Measurements from ENCODE around the gene SLC24A3.

GRCh38 chr20:19531446-19531845, 319.0 kb downstream of the SLC24A3 start:
- TF ChIP-seq POLR2A (IDR thresholded peaks at IDR 0.05) (no peak), EP300 (IDR thresholded peaks at IDR 0.05) (no peak)
